Measurements from ENCODE around the gene MDP1.
A peak's percentile ranks its signal among the peaks of the same experiment; 100 is the strongest.

Gene MDP1

DNA sequence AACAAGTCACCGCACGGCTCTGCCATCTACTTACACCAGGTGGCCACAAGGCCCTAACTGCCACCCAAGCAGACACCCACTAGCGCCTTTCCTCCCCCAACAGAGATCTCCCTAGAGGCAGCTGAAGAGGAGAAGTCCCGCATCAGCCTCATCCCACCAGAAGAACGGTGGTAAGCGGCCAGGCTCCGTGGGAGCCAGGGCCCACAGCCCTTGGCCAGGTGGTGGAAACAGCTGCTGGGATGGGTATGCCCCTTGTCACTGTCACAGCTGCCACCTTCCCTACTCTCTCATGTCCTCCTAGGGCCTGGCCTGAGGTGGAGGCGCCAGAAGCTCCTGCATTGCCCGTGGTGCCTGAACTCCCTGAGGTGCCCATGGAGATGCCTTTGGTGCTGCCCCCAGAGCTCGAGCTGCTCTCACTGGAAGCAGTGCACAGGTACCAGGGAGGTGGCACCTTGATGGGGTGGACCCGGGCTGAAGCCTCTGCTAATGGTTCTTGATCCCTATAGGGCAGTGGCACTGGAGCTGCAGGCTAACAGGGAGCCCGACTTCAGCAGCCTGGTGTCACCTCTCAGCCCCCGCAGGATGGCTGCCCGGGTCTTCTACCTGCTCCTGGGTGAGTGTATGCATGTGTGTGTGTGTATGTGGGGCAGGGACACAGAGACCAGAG, 36.4 kb downstream of the MDP1 start:
- no peak for DNase-seq

- DNase-seq, result no peak
These were observed 37.3 kb downstream of the MDP1 start for GRCh38 chr14:24178399-24179178.

DNA sequence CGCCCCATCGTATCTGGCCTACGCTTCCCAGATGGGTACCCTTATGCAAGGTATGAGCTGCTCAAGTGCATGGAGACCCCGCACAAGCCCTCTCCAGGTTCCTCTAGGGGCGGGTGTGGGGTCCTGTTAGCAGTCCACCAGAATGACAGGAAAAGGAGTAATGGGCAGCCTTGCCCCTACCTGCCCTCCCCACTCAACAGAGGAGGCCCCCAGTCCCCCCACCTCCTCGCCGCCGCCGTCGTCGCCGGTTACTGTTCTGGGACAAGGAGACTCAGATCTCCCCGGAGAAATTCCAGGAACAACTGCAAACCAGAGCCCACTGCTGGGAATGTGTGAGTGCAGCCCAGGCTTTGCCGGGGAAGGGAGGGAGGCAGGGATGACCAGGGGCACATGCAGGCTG, 38.0 kb downstream of the MDP1 start:
- no peak for DNase-seq

DNA sequence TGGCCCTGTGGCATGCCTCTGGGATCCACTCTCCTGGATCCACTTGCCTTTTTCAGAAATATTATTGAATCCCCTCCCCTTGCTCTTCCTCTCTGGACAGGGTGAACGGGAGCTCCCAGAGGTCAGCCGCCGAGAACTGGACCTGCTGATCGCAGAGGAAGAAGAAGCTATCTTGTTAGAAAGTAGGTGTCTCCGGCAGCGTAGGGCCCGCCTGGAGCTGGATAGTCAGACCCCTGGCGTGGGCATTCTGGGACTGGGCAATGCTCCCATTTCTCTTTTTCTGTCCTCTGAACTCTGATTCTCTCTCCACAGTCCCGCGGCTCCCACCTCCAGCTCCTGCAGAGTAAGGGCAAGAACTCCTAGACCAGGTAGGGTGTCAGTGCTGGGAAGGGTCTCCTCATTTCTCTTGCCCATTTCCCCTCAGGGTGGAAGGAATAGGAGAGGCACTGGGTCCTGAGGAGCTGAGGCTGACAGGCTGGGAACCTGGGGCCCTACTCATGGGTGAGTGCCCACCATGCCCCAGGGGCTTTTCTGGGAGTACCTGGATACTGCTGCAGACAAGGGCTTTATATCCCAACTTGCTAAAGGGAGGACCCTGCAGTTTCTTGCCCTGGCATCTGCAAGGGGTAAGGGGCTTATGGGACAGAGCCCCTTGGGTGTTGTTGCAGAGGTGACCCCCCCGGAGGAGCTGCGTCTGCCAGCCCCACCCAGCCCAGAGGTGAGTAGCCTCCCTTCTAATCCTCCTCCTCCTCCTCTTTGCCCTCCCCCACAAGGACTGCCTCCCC, 38.6 kb downstream of the MDP1 start:
- DNase-seq, result no peak

DNA sequence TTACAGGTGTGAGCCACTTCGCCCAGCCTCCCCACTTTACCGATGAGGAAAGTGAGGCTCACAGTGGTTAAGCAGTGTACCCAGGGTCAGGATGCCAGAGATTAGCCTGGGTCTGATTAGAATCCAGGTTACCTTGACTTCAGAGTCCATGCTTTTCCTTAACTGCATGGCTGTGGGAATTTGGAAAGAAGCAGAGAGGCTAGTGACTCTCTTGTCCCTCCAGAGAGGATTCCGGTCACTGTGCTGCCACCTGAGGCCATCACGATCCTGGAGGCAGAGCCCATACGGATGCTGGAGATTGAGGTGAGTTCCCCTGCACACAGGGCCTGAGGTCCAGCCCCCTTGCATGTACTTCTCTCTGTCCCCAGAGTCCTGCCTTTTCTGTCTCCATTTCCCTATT, 39.3 kb downstream of the MDP1 start:
- DNase-seq, result no peak

DNA sequence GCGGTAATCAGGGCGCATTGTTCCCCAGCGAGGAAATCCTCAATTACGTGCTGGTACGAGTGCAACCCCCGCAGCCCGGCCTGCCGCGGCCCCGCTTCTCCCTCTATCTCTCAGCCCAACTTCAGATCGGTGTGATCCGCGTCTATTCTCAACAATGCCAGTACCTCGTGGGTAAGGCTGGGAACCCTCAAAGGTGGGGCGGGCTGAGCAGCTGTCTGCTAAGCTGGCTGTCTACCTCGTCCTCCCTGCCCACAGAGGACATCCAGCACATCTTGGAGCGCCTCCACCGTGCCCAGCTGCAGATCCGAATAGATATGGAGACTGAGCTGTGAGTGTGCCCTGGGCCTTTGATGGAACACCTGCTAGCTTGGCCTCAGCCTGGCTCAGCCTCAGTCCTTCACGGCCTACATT, 43.0 kb downstream of the MDP1 start:
- DNase-seq, result no peak

DNA sequence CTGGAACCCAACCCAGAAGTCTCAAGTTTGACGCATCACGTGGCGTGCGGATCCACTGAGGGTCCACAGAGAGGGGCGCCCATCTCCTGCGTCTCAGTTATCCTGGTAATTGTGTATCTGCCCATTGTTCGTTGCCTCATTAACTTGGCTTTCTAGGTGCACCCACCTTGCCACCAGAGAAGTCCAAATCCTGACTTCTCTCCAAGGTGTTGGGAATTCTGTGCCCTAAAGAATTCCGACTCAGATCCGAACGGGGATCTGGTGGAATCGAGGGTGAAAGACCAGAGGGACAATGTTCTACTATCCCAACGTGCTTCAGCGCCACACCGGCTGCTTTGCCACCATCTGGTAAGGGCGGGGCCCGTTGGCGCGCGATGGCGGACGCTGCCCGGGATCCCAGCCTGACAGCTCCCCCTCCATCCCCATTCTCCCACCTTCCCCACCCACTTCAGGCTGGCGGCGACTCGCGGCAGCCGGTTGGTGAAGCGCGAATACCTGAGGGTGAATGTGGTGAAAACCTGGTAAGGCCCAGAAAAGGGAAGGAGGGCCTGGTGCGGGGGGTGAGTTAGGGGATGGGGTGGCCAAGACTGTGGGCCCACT, 43.5 kb downstream of the MDP1 start:
- DNase-seq, result no peak

DNA sequence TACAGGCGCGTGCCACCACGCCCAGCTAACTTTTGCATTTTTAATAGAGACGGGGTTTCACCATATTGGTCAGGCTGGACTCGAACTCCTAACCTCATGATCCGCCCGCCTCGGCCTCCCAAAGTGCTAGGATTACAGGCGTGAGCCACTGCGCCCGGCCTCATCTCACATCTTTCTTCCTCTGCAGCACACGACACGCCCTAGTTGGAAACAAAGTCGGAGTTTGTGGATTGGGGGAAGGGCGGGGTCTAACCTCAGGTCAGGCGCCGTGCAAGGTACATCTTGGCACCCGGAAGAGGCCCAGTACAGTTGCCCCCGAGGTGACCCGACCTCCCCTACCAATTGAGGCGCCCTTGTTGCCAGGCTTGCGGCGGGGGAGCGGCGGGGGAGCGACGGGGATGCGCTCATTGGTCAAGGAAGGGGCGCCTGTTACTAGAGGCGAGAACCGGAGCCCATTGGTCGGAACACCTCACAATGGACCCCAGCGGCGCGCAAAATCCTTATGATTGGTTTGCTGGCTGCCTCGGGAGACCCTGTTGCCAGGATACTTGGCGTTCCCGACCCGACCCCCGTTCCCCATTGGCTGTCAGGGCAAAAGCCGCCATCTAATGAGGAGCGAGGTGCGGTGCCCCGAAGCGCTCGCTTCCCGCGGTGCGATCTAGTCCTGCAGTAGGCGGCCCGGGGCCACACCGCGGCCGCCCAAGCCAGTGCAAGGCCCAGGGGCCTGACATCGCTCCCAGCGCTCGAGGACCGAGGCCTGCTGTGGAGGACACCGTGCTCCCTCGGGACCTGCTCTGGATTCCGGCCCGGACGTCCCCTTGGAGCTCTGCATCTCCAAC, 44.2 kb downstream of the MDP1 start, which contains the start of gene REC8:
Gene REC8, plus strand, starts transcription at position 659 of the 839 bp plus-strand sequence. CDS start 473 bp downstream, outside the sequence.
- DNase-seq, result peak; percentile 66

GRCh38 chr14:24167469-24168114, 48.3 kb downstream of the MDP1 start:
- no peak for DNase-seq

- no peak for DNase-seq
These were observed 50.1 kb downstream of the MDP1 start for GRCh38 chr14:24165785-24166184.

- DNase-seq, result no peak
These were observed 51.3 kb downstream of the MDP1 start for GRCh38 chr14:24164518-24164991.
